ENCODE data around the gene SLC38A3. TPM values are rescaled to one million over a fixed set of nuclear protein-coding genes. Genes with fewer than 3 reads are reported as not detected.

Gene SLC38A3
- total and polyA plus RNA-seq, 2 of the 8 experiments (the other 6 are each of a cell fraction or from before 2014, with no cell fraction given), result 1.2 to 3.7 TPM

GRCh38 chr3:50177346-50177745 lies 27.7 kb upstream of the SLC38A3 start:
- WGBS, 2 experiments (ENCODE audit: extremely low coverage in 1 of 2, insufficient coverage in 1 of 2, insufficient read length in 1 of 2, insufficient replicate concordance in 2 of 2, low coverage in 1 of 2, low lambda C conversion rate in 2 of 2, missing lambda C conversion rate in 1 of 2), result 94% methylated on average over 2 of the region's 2 CpGs; no CpG with 5 or more reads in 1 of the 2 experiments
- H2BK20ac ChIP-seq (ENCODE audit: low read length), result no peak overlapping the region
- H2AK5ac ChIP-seq (ENCODE audit: low read depth, low read length), result no peak overlapping the region
- no peak overlapping the region for H3K18ac ChIP-seq (ENCODE audit: extremely low read depth, low read length)
- FAIRE-seq (no peak), DNase-seq (ENCODE audit: low read depth in 1 of 2, low spot score in 2 of 2) (no peak)
- no peaks in the 10 kb centered on the region for H3K27me3 ChIP-seq (replicated peaks in 1 of 4; ENCODE audit: control insufficient read depth in 3 of 4, extremely low read depth in 1 of 4, insufficient read depth in 3 of 4, low read length in 3 of 4)
- H4K20me1 ChIP-seq (replicated peaks in 1 of 2; ENCODE audit: control insufficient read depth in 1 of 2, insufficient read depth in 2 of 2, low read length in 2 of 2), result peaks cover 4 to 11% of the 10 kb centered on the region in 2 experiments
- H3K23me2 ChIP-seq (ENCODE audit: low read depth, low read length), result no peaks in the 10 kb centered on the region
- no peaks in the 10 kb centered on the region; a peak in 2 of 7 replicates for H3K4me1 ChIP-seq (replicated peaks in 1 of 4; ENCODE audit: control insufficient read depth in 3 of 4, insufficient read depth in 4 of 4, low read length in 3 of 4)
- H2AFZ ChIP-seq (ENCODE audit: low read length), result no peak overlapping the region
- H3K36me3 ChIP-seq (ENCODE audit: control insufficient read depth in 2 of 4, insufficient read depth in 4 of 4, low read length in 3 of 4), result peaks cover 10 to 30% (median 16%) of the 10 kb centered on the region in 4 experiments
- H3K4me3 ChIP-seq (ENCODE audit: extremely low read depth in 1 of 4, insufficient read depth in 2 of 4, low read depth in 3 of 4, low read length in 4 of 4), result no peak overlapping the region
- no peak overlapping the region for H4K5ac ChIP-seq (ENCODE audit: insufficient read length, low read depth, low read length)
- no peaks in the 10 kb centered on the region for H3K9me3 ChIP-seq (ENCODE audit: insufficient read depth in 2 of 2, low read depth in 1 of 2, low read length in 1 of 2)
- H3K27ac ChIP-seq (ENCODE audit: low read depth, low read length), result no peak overlapping the region
- H2BK120ac ChIP-seq (replicated peaks; ENCODE audit: low read depth, low read length), result no peak overlapping the region
- no peak overlapping the region for H2BK15ac ChIP-seq (ENCODE audit: low read length)
- H3K79me1 ChIP-seq (ENCODE audit: low read depth, low read length), result no peaks in the 10 kb centered on the region
- no peak overlapping the region for H3K14ac ChIP-seq (ENCODE audit: insufficient read length)
- no peak overlapping the region; the same call in 1 of the 2 replicates for H4K8ac ChIP-seq (ENCODE audit: extremely low read depth, insufficient read depth, low read length)
- H4K91ac ChIP-seq (replicated peaks; ENCODE audit: insufficient read length, low read length), result no peak overlapping the region
- no peak overlapping the region for H3K23ac ChIP-seq (ENCODE audit: insufficient read length)
- H3K4ac ChIP-seq (replicated peaks; ENCODE audit: insufficient read length, low read depth, low read length), result no peak overlapping the region
- no peak overlapping the region for H3K9ac ChIP-seq (replicated peaks in 1 of 4; ENCODE audit: extremely low read depth in 1 of 4, low read depth in 3 of 4, low read length in 3 of 4)
- no peak overlapping the region for H2BK5ac ChIP-seq (ENCODE audit: low read depth, low read length)
- no peaks in the 10 kb centered on the region for H3K79me2 ChIP-seq (ENCODE audit: control insufficient read depth in 1 of 2, insufficient read depth in 2 of 2, low read length in 2 of 2)
- H3K4me2 ChIP-seq (ENCODE audit: insufficient read depth in 1 of 2, low read depth in 2 of 2, low read length in 2 of 2), result no peak overlapping the region
- ChIA-PET CTCF (ENCODE audit: partially characterized antibody) (interaction anchor here (1.6 to 25.0 kb wide), 4 partner anchors 13 to 83 kb away, joined by 3 to 591 read pairs (median 244); partner anchors contain the start of gene GNAT1), POLR2A (ENCODE audit: partially characterized antibody) (interaction anchor here (0.7 to 3.5 kb wide), 5 partner anchors 20 to 60 kb away, joined by 3 to 16 read pairs (median 3); partner anchors contain the start of gene SLC38A3)
- H2BK12ac ChIP-seq (ENCODE audit: low read depth, low read length), result no peak overlapping the region
- H3K56ac ChIP-seq (replicated peaks; ENCODE audit: insufficient read length, low read depth, low read length), result no peak overlapping the region
- TF ChIP-seq BACH1 (IDR thresholded peaks at IDR 0.05; ENCODE audit: low read length) (no peak), SIRT6 (IDR thresholded peaks at IDR 0.05; ENCODE audit: low read length) (no peak), MAX (IDR thresholded peaks at IDR 0.05) (no peak)

Data from H1 (cell line).